ENCODE measurements around the gene ZNF844. TPM values are rescaled to one million over a fixed set of nuclear protein-coding genes. Genes with fewer than 3 reads are reported as not detected.

ZNF844 gene
- 10 to 100 TPM; 16.4 to 25.6 (median 21.0) TPM for total RNA-seq

GRCh38 chr19:12064590-12065538, at the start of gene ZNF844:
Gene ZNF844 (plus strand): TSS chr19:12064731. CDS start chr19:12064874, 143 bp downstream.
- H3K9me3 ChIP-seq, result no peaks in the 10 kb centered on the region
- H3K27me3 ChIP-seq, result no peaks in the 10 kb centered on the region
- peak within 1 kb of the TSS; percentile 24 to 86 (median 81) for H3K4me3 ChIP-seq (replicated peaks in 1 of 3)
- H3K4me1 ChIP-seq, result peaks cover 11 to 15% of the 10 kb centered on the region in 2 donors
- intact Hi-C loops (cut with DNase I), result no loop called here
- no peaks in the 10 kb centered on the region for H3K36me3 ChIP-seq
- 4 to 6% methylated on average over 9 to 19 of the region's 66 CpGs for WGBS, 2 donors
- TF ChIP-seq CTCF (IDR thresholded peaks at IDR 0.05) (no peak), POLR2A (IDR thresholded peaks at IDR 0.05) (peak; percentile 86 to 99)
- peak within 1 kb of the TSS; percentile 95 to 98 (median 97) for H3K27ac ChIP-seq
- peak; percentile 99 for DNase-seq

- no peak for DNase-seq
- Histone ChIP-seq H3K36me3 (peaks cover 33% of the 10 kb centered on the region in 2 donors), H3K4me3 (replicated peaks in 1 of 3) (no peak overlapping the region), H3K9me3 (no peaks in the 10 kb centered on the region), H3K27ac (no peak overlapping the region), H3K4me1 (no peaks in the 10 kb centered on the region), H3K27me3 (no peaks in the 10 kb centered on the region)
- intact Hi-C loops (cut with DNase I), result no loop called here
- TF ChIP-seq POLR2A (IDR thresholded peaks at IDR 0.05), result no peak
- TF ChIP-seq CTCF (IDR thresholded peaks at IDR 0.05), result no peak
- 96 to 98% methylated on average over 9 of the region's 9 CpGs for WGBS, 2 donors
These were observed 49.3 kb upstream of the ZNF844 start for GRCh38 chr19:12015015-12015752.

- Histone ChIP-seq H3K4me1 (no peaks in the 10 kb centered on the region), H3K9me3 (no peaks in the 10 kb centered on the region), H3K27ac (no peak overlapping the region), H3K36me3 (peaks cover 33% of the 10 kb centered on the region in 2 donors), H3K27me3 (no peaks in the 10 kb centered on the region), H3K4me3 (replicated peaks in 1 of 3) (no peak overlapping the region)
- no peak for TF ChIP-seq POLR2A (IDR thresholded peaks at IDR 0.05)
- TF ChIP-seq CTCF (IDR thresholded peaks at IDR 0.05), result no peak
- 83 to 93% methylated on average over 2 of the region's 2 CpGs for WGBS, 2 donors
- intact Hi-C loops (cut with DNase I), result no loop called here
- no peak for DNase-seq
These were observed 48.8 kb upstream of the ZNF844 start for GRCh38 chr19:12015753-12016116.

- no peaks in the 10 kb centered on the region for H3K36me3 ChIP-seq
- peak; percentile 27 to 30 for DNase-seq
- no peaks in the 10 kb centered on the region for H3K27me3 ChIP-seq
- H3K9me3 ChIP-seq, result no peaks in the 10 kb centered on the region
- H3K4me3 ChIP-seq (replicated peaks in 1 of 3), result peak overlapping the region in 1 of 3 donors; percentile 89
- TF ChIP-seq POLR2A (IDR thresholded peaks at IDR 0.05) (no peak), CTCF (IDR thresholded peaks at IDR 0.05) (no peak)
- intact Hi-C loops (cut with DNase I), result no loop called here
- peak overlapping the region; percentile 15 to 94 (median 92) for H3K27ac ChIP-seq
- H3K4me1 ChIP-seq, result peaks cover 12 to 16% of the 10 kb centered on the region in 2 donors
- WGBS, 2 donors, result 62 to 68% methylated on average over 2 of the region's 2 CpGs
These were observed 30.3 kb upstream of the ZNF844 start for GRCh38 chr19:12034198-12034597.
